GM23248 (cell line): ENCODE results near the gene RNF13. TPM values are rescaled to one million over a fixed set of nuclear protein-coding genes. Genes with fewer than 3 reads are reported as not detected.
A peak's percentile ranks its signal among the peaks of the same experiment; 100 is the strongest.

ENCODE experiments used
- DNase-seq: peaks from one replicate; pipeline ENCODE4 v3.0.0-alpha.2; 2015
- H2AFZ ChIP-seq: fragments of 200-600 bp; sonication (generic); 2 replicates; pipeline ENCODE4 v1.6.1; 2016; ENCODE audit warnings: antibody characterized with exemption
- H3F3A ChIP-seq: fragments of 200-600 bp; sonication (generic); 2 replicates; pipeline ENCODE4 v1.6.1; 2016; ENCODE audit warnings: mild to moderate bottlenecking, antibody characterized with exemption, mixed run types; ENCODE audit not compliant: insufficient read depth
- H3K27ac ChIP-seq: fragments of 200-600 bp; sonication (generic); 2 replicates; pipeline ENCODE4 v1.5.1; 2016; ENCODE audit warnings: mild to moderate bottlenecking
- H3K27me3 ChIP-seq: fragments of 200-600 bp; sonication (generic); replicated peaks from 2 replicates; pipeline ENCODE4 v1.6.1; 2016; ENCODE audit warnings: mild to moderate bottlenecking; ENCODE audit not compliant: insufficient read depth
- H3K36me3 ChIP-seq: fragments of 200-600 bp; sonication (generic); 2 replicates; pipeline ENCODE4 v1.6.1; 2016; ENCODE audit warnings: low read depth, mild to moderate bottlenecking
- H3K4me1 ChIP-seq: fragments of 200-600 bp; sonication (generic); 2 replicates; pipeline ENCODE4 v1.6.1; 2016; ENCODE audit warnings: mild to moderate bottlenecking; ENCODE audit not compliant: insufficient read depth
- H3K4me2 ChIP-seq: fragments of 200-600 bp; sonication (generic); one replicate; pipeline ENCODE4 v1.6.1; 2016; ENCODE audit warnings: mild to moderate bottlenecking; ENCODE audit not compliant: unreplicated experiment
- H3K4me3 ChIP-seq: fragments of 200-600 bp; sonication (generic); 2 replicates; pipeline ENCODE4 v1.5.1; 2016; ENCODE audit warnings: mild to moderate bottlenecking
- H3K79me2 ChIP-seq: fragments of 200-600 bp; sonication (generic); 2 replicates; pipeline ENCODE4 v1.6.1; 2016; ENCODE audit warnings: mild to moderate bottlenecking; ENCODE audit not compliant: insufficient read depth
- H3K9ac ChIP-seq: fragments of 200-600 bp; sonication (generic); 2 replicates; pipeline ENCODE4 v1.6.1; 2016; ENCODE audit warnings: mild to moderate bottlenecking
- H3K9me2 ChIP-seq: fragments of 200-600 bp; sonication (generic); 2 replicates; pipeline ENCODE4 v1.6.1; 2016; ENCODE audit warnings: mixed run types, mild to moderate bottlenecking, moderate library complexity; ENCODE audit not compliant: insufficient read depth
- H3K9me3 ChIP-seq: fragments of 200-600 bp; sonication (generic); one replicate; pipeline ENCODE4 v1.6.1; 2017; ENCODE audit warnings: low read depth
- H4K20me1 ChIP-seq: fragments of 200-600 bp; sonication (generic); 2 replicates; pipeline ENCODE4 v1.6.0; 2016; ENCODE audit not compliant: insufficient read depth
- EZH2 ChIP-seq: fragments of 200-600 bp; sonication (generic); IDR thresholded peaks from 2 replicates; pipeline ENCODE4 v1.6.1; 2018; ENCODE audit warnings: antibody characterized with exemption, mild to moderate bottlenecking; ENCODE audit not compliant: insufficient read depth, poor library complexity, severe bottlenecking
- EZH2phosphoT487 ChIP-seq: fragments of 200-600 bp; sonication (generic); IDR thresholded peaks from 2 replicates; pipeline ENCODE4 v1.6.1; 2018; ENCODE audit warnings: antibody characterized with exemption, moderate library complexity, mild to moderate bottlenecking, low read depth; ENCODE audit not compliant: insufficient read depth
- WGBS, 2 experiments: methylation state at CpG; one replicate each; pipeline ENCODE4 v1.1.6; 2015 to 2017; ENCODE audit warnings: low lambda C conversion rate in 2 of 2, low coverage in 1 of 2; ENCODE audit errors: missing lambda C conversion rate in 2 of 2; 5-methylcytosine and 5-hydroxymethylcytosine counted together
- in situ Hi-C: fragments of 300-500 bp; cut with MboI; formaldehyde crosslinking; loops from 2 replicates; pipeline ENCODE4 v1.15.0; 2020
- polyA plus RNA-seq: library from polyadenylated mRNA; unstranded; fragments of >200 nt; fragmentation: Nextera tagmentation; extraction: Ambion mirVana; gene quantifications from 2 replicates; pipeline ENCODE4 v1.2.1, GENCODE V29; 2016
- total RNA-seq: library from RNA; depleted of rRNA; stranded (reverse); fragments of >200 nt; shearing (Covaris generic); gene quantifications from 2 replicates; pipeline ENCODE4 v1.2.3, GENCODE V29; 2014

RNF13 gene
- total and polyA plus RNA-seq, 2 experiments from 2014 or later, result 48.7 to 100.0 TPM

- Histone ChIP-seq H3K27me3 (no peaks in the 10 kb centered on the region), H4K20me1 (no peaks in the 10 kb centered on the region), H3K27ac (no peak overlapping the region), H3K4me3 (peak overlapping the region; percentile 91), H3K9ac (no peak overlapping the region), H2AFZ (no peak overlapping the region), H3K4me1 (peaks cover 42% of the 10 kb centered on the region), H3K9me2 (no peaks in the 10 kb centered on the region), H3F3A (peaks cover 54% of the 10 kb centered on the region), H3K4me2 (peak overlapping the region; percentile 94), H3K9me3 (no peaks in the 10 kb centered on the region), H3K36me3 (no peaks in the 10 kb centered on the region), H3K79me2 (peaks cover 70% of the 10 kb centered on the region)
- in situ Hi-C loops, result no loop called here
- TF ChIP-seq EZH2phosphoT487 (no peak), EZH2 (no peak)
- DNase-seq, result no peak
- WGBS, 2 experiments, result 98 to 100% methylated on average over 1 of the region's 1 CpG
Observed at GRCh38 chr3:149815321-149815720, 2.3 kb downstream of the RNF13 start.

- Histone ChIP-seq H2AFZ (no peak overlapping the region), H3K27ac (no peak overlapping the region), H3F3A (peaks cover 55% of the 10 kb centered on the region), H3K9ac (no peak overlapping the region), H3K9me2 (no peaks in the 10 kb centered on the region), H4K20me1 (no peaks in the 10 kb centered on the region), H3K4me1 (peaks cover 45% of the 10 kb centered on the region), H3K27me3 (no peaks in the 10 kb centered on the region), H3K4me2 (no peak overlapping the region), H3K79me2 (peaks cover 74% of the 10 kb centered on the region), H3K4me3 (no peak overlapping the region), H3K9me3 (no peaks in the 10 kb centered on the region), H3K36me3 (no peaks in the 10 kb centered on the region)
- in situ Hi-C loops, result no loop called here
- 97 to 100% methylated on average over 3 of the region's 3 CpGs for WGBS, 2 experiments
- no peak for DNase-seq
- TF ChIP-seq EZH2, result no peak
- no peak for TF ChIP-seq EZH2phosphoT487
Observed at GRCh38 chr3:149815728-149816127, 2.7 kb downstream of the RNF13 start.

- Histone ChIP-seq H3F3A (peaks cover 55% of the 10 kb centered on the region), H2AFZ (no peak overlapping the region), H3K4me3 (0 out of 2 replicates have a peak overlapping the region, but pooled peaks have one; percentile 36), H3K27me3 (no peaks in the 10 kb centered on the region), H3K79me2 (peaks cover 80% of the 10 kb centered on the region), H3K27ac (peak overlapping the region; percentile 80; the same call in 1 of the 2 replicates), H3K9me2 (no peaks in the 10 kb centered on the region), H3K9ac (no peak overlapping the region), H3K4me1 (peaks cover 45% of the 10 kb centered on the region), H3K9me3 (no peaks in the 10 kb centered on the region), H3K4me2 (peak overlapping the region; percentile 48), H4K20me1 (peaks cover 5% of the 10 kb centered on the region; the same call in 1 of the 2 replicates), H3K36me3 (no peaks in the 10 kb centered on the region)
- DNase-seq, result no peak
- TF ChIP-seq EZH2, result no peak
- TF ChIP-seq EZH2phosphoT487, result no peak
- in situ Hi-C loops, result no loop called here
- WGBS, 2 experiments, result 66 to 69% methylated on average over 3 of the region's 3 CpGs
Observed at GRCh38 chr3:149816311-149816710, 3.3 kb downstream of the RNF13 start.

GRCh38 chr3:149816986-149817385 lies 4.0 kb downstream of the RNF13 start:
- peaks cover 87% of the 10 kb centered on the region for H3K79me2 ChIP-seq
- H3K4me2 ChIP-seq, result peak overlapping the region; percentile 48
- TF ChIP-seq EZH2phosphoT487 (no peak), EZH2 (no peak)
- peak overlapping the region; percentile 80 for H3K27ac ChIP-seq
- peaks cover 51% of the 10 kb centered on the region for H3F3A ChIP-seq
- H2AFZ ChIP-seq, result no peak overlapping the region
- H3K9ac ChIP-seq, result peak overlapping the region; percentile 55
- H3K4me1 ChIP-seq, result peaks cover 44% of the 10 kb centered on the region
- DNase-seq, result peak; percentile 87
- H3K27me3 ChIP-seq, result no peaks in the 10 kb centered on the region
- 9 to 10% methylated on average over 2 of the region's 2 CpGs for WGBS, 2 experiments
- no peaks in the 10 kb centered on the region for H3K9me3 ChIP-seq
- no peaks in the 10 kb centered on the region for H3K9me2 ChIP-seq
- H3K4me3 ChIP-seq, result peak overlapping the region; percentile 36
- H3K36me3 ChIP-seq, result no peaks in the 10 kb centered on the region
- in situ Hi-C loops, result no loop called here
- peaks cover 8% of the 10 kb centered on the region; the same call in 1 of the 2 replicates for H4K20me1 ChIP-seq

GRCh38 chr3:149819432-149819831 lies 6.4 kb downstream of the RNF13 start:
- Histone ChIP-seq H3K4me1 (peaks cover 36% of the 10 kb centered on the region), H3K27me3 (no peaks in the 10 kb centered on the region), H4K20me1 (peaks cover 8% of the 10 kb centered on the region; the same call in 1 of the 2 replicates), H3K79me2 (peaks cover 100% of the 10 kb centered on the region), H3K4me2 (no peak overlapping the region), H2AFZ (no peak overlapping the region), H3K4me3 (no peak overlapping the region), H3K36me3 (no peaks in the 10 kb centered on the region), H3K27ac (no peak overlapping the region), H3K9me2 (no peaks in the 10 kb centered on the region), H3K9ac (no peak overlapping the region), H3K9me3 (no peaks in the 10 kb centered on the region), H3F3A (peaks cover 36% of the 10 kb centered on the region)
- 71 to 74% methylated on average over 1 of the region's 1 CpG for WGBS, 2 experiments
- no peak for TF ChIP-seq EZH2phosphoT487
- no peak for TF ChIP-seq EZH2
- in situ Hi-C loops, result no loop called here
- no peak for DNase-seq
